HUES6 (cell line): Measurements from ENCODE around the gene CACNA2D3.

ENCODE experiments used
- H3K27ac ChIP-seq: 2 replicates; pipeline ENCODE4 v1.7.0; 2013; ENCODE audit warnings: low read depth, mild to moderate bottlenecking, low read length, inconsistent platforms
- H3K27me3 ChIP-seq: 2 replicates; pipeline ENCODE4 v1.6.1; 2013; ENCODE audit warnings: low read length; ENCODE audit not compliant: control insufficient read depth, insufficient read depth
- H3K36me3 ChIP-seq: 2 replicates; pipeline ENCODE4 v1.6.1; 2013; ENCODE audit warnings: low read length; ENCODE audit not compliant: control insufficient read depth, insufficient read depth
- H3K4me1 ChIP-seq: 2 replicates; pipeline ENCODE4 v1.6.1; 2013; ENCODE audit warnings: low read length; ENCODE audit not compliant: control insufficient read depth, insufficient read depth
- H3K4me3 ChIP-seq: 2 replicates; pipeline ENCODE4 v1.5.1; 2013; ENCODE audit warnings: low read depth, low read length
- H3K9ac ChIP-seq: one replicate; pipeline ENCODE4 v1.6.1; 2013; ENCODE audit warnings: mild to moderate bottlenecking, low read length
- H3K9me3 ChIP-seq: 2 replicates; pipeline ENCODE4 v1.6.1; 2013; ENCODE audit warnings: low read depth, low read length; ENCODE audit not compliant: control insufficient read depth, insufficient read depth

The CACNA2D3 gene

DNA sequence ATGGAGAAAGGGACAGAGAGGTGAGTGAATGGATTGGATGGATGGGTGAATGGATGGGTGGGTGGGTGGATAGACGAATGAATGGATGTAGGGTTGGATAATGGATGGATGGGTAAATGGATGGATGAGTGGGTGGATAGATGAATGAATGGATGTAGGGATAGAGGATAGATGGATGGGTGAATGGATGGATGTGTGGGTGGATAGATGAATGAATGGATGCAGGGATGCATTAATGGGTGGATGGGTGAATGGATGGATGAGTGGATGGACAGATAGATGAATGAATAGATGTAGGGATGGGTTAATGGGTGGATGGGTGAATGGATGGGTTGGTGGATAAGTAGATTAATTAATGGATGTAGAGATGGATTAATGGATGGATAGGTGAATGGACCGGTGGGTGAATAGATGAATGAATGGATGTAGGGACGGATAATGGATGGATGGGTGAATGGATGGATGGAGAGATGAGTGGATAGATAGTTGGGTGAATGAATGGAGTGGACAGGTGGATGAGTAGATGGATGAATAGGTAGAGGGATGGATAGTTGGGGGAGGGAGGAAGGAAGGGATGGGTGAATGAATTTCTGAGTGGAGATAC is 28.6 kb downstream of the CACNA2D3 start:
- Histone ChIP-seq H3K36me3 (no peaks in the 10 kb centered on the region), H3K9ac (no peak overlapping the region), H3K4me1 (peaks cover 6% of the 10 kb centered on the region; the same call in 1 of the 2 replicates), H3K4me3 (no peak overlapping the region), H3K9me3 (no peaks in the 10 kb centered on the region), H3K27me3 (no peaks in the 10 kb centered on the region), H3K27ac (no peak overlapping the region)

DNA sequence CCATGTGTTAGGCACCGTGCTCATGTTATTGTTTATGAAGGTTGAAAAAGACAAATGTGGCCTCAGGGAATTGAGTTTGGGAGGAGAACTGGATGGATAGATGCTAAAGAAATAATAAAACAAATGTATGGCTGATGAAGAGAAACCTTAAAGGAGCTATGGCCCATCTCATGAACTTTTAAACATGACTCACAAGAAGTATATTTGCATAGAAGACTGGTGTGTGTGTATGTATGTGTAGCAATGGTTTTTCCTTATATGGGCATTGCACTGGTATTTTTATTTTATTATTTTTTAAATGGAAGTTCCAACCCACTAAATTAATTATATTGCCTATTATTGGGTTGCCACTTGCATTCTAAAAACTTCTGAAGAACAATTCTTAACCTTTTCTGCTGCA is 31.1 kb downstream of the CACNA2D3 start:
- H3K27ac ChIP-seq: no peak overlapping the region
- no peaks in the 10 kb centered on the region for H3K27me3 ChIP-seq
- no peaks in the 10 kb centered on the region for H3K9me3 ChIP-seq
- H3K9ac ChIP-seq: no peak overlapping the region
- H3K36me3 ChIP-seq: no peaks in the 10 kb centered on the region
- no peak overlapping the region for H3K4me3 ChIP-seq
- H3K4me1 ChIP-seq: peaks cover 6% of the 10 kb centered on the region; the same call in 1 of the 2 replicates

DNA sequence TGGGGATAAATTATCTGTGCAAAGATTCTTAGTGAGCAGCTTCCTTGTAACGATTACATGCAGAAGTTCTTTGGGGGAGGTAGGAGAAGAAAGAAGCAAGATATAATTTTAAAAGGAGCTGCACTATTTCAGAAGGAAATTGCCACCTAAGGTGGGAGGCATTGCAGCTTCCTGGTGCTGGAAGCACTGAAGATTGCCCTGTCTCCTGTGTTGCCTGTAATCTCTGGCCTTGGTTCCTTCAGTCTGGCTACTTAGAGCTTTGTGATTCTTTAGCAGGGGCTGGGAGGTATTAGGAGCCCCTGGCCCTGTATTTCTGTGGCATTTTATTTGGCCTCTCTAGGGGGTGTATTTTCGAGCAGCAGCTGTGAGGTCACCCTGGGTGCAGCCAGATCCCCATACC is 35.5 kb downstream of the CACNA2D3 start:
- H3K36me3 ChIP-seq: no peaks in the 10 kb centered on the region
- H3K9ac ChIP-seq: no peak overlapping the region
- H3K27ac ChIP-seq: no peak overlapping the region
- H3K4me1 ChIP-seq: peaks cover 13% of the 10 kb centered on the region
- no peaks in the 10 kb centered on the region for H3K27me3 ChIP-seq
- H3K9me3 ChIP-seq: no peaks in the 10 kb centered on the region
- no peak overlapping the region for H3K4me3 ChIP-seq

DNA sequence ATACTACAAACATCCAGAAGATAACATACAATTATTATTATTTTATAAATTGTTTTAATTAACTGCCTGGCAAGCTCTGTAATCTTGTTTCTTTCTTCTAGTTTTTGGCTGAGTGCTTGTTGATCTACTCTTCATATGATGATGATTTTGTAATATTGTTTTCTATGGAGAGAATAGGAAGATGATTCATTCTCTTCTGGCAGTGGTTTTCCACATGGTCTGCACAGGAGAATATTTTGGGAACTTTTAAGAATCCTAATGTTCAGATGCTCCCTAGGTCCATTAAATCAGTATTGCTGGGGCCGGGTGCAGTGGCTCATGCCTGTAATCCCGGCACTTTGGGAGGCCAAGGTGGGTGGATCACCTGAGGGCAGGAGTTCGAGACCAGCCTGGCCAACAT is 37.6 kb downstream of the CACNA2D3 start:
- Histone ChIP-seq H3K9me3 (no peaks in the 10 kb centered on the region), H3K4me1 (peaks cover 13% of the 10 kb centered on the region), H3K27me3 (no peaks in the 10 kb centered on the region), H3K4me3 (no peak overlapping the region), H3K27ac (no peak overlapping the region), H3K9ac (no peak overlapping the region), H3K36me3 (no peaks in the 10 kb centered on the region)

DNA sequence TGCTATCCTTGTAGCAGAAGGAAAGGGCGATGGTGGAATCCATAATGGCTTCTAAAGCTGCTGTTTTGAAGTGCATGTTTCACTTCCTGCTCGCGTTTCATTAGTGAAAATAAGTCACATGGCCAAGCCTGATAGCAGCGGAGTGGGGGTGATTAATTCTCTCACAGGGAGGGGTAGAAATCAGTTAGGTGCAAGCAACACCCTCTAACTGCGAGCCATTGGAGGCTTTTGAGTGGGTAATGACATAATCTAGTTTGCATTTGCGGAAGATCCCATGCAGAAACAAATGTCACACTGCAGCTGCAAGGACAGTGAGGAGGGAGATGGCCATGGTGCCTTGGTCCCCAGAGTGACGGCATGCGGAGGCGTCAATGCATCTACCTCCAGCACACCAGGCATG is 41.1 kb downstream of the CACNA2D3 start:
- Histone ChIP-seq H3K27me3 (no peaks in the 10 kb centered on the region), H3K9me3 (no peaks in the 10 kb centered on the region), H3K27ac (no peak overlapping the region), H3K4me1 (peaks cover 11% of the 10 kb centered on the region), H3K36me3 (no peaks in the 10 kb centered on the region), H3K4me3 (no peak overlapping the region), H3K9ac (no peak overlapping the region)

DNA sequence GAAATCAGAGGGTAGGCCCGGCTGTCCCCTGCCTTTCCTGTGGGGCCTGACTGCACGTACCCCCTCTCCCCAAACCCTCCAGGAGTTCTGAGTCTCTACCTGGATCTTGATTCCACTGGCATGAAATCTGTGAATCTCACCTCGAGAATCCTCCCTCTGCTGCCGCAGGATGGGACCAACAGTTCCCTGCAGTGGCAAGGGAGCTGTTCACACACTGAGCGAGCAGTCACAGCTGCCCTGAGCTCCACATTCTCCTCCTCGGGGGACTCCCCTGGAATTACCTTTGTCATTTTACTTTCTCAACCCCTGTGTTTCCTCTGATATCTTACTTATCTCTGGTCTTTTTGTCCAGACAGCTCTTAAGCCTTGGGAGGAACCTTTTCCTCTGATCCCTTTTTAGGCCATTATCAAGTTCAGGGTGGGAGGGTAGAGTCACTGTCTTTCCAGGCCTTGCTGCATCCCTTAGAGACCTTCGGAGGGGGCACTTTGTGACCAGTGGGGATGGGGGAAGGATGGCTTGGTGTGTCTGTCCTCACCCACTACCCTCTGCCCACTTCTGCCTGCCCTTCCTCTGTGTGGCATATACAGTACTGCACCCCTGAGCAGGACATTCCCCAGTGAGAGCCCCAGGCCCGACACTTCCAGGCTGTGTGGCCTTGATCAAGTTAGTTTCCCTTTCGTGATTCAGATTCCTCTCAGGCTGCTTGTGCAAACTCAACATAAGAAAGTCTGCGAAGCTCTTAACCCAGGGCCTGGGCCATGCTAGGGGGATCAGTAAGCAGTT is 42.0 kb downstream of the CACNA2D3 start:
- Histone ChIP-seq H3K9ac (no peak overlapping the region), H3K27ac (no peak overlapping the region), H3K4me1 (peaks cover 14% of the 10 kb centered on the region), H3K27me3 (no peaks in the 10 kb centered on the region), H3K4me3 (no peak overlapping the region), H3K36me3 (no peaks in the 10 kb centered on the region), H3K9me3 (no peaks in the 10 kb centered on the region)

DNA sequence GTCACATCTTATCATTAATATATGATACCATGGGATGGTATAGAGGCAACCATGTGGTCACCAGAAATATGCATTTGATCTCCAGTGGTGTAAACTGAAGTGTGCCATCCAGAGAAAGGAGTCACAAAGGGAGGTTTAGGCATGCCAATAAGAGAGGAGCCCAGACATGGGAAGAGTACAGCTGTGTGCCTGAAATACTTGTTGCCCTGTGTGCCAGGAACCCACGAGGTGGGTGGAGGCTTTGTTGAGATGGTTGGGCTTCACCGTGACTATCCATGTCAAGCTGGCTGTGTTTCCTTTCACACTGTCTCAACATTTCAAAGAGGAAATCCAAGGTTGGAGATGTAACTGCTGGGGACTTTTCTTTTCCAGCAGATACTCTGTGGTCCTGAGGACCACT is 43.5 kb downstream of the CACNA2D3 start:
- peaks cover 14% of the 10 kb centered on the region for H3K4me1 ChIP-seq
- no peak overlapping the region for H3K9ac ChIP-seq
- H3K4me3 ChIP-seq: no peak overlapping the region
- H3K27me3 ChIP-seq: no peaks in the 10 kb centered on the region
- H3K36me3 ChIP-seq: no peaks in the 10 kb centered on the region
- H3K9me3 ChIP-seq: no peaks in the 10 kb centered on the region
- no peak overlapping the region for H3K27ac ChIP-seq

DNA sequence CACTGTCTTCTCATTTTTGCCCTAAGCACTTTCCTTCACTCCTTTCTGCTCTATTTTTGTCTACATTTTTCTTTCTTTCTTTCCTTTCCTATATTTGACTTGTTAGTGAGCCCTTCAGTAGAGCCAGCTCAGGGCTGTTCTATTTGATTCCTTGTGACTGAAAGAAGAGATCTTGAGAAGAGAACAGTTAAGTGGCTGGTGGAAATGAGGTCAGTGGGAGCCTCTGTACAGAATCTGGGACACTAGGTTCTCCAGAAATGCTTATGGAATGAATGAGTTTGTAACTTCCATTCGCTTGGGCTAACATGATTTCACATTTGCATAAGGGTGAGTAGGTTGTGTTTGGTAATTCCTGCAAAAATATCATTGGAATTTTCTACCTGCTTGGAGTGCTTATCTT is 45.6 kb downstream of the CACNA2D3 start:
- H3K36me3 ChIP-seq: no peaks in the 10 kb centered on the region
- H3K4me3 ChIP-seq: no peak overlapping the region
- no peaks in the 10 kb centered on the region for H3K9me3 ChIP-seq
- H3K4me1 ChIP-seq: peaks cover 10% of the 10 kb centered on the region; the same call in 1 of the 2 replicates
- H3K9ac ChIP-seq: no peak overlapping the region
- H3K27me3 ChIP-seq: no peaks in the 10 kb centered on the region
- H3K27ac ChIP-seq: no peak overlapping the region

DNA sequence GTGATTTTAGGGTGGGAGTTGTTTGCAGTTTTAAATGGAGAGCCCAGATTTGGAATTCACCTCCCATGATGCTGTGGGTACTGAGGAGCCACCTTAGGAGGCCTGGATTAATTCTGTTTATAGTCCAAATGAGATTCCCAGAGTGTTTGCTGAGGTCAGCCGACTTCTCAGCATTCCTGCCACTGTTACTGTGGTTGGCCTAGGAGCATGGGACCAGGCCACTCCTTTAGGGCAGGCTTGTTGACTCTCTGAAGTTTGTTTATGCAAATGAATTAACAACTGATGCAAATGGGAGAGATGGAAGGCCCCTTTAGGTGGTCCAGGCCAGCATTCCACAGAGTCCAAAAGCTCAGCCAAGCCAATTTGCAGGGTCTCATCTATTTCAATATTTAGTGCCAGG is 46.1 kb downstream of the CACNA2D3 start:
- peaks cover 10% of the 10 kb centered on the region; the same call in 1 of the 2 replicates for H3K4me1 ChIP-seq
- H3K9me3 ChIP-seq: no peaks in the 10 kb centered on the region
- H3K27ac ChIP-seq: no peak overlapping the region
- no peak overlapping the region for H3K4me3 ChIP-seq
- H3K9ac ChIP-seq: no peak overlapping the region
- no peaks in the 10 kb centered on the region for H3K27me3 ChIP-seq
- no peaks in the 10 kb centered on the region for H3K36me3 ChIP-seq

DNA sequence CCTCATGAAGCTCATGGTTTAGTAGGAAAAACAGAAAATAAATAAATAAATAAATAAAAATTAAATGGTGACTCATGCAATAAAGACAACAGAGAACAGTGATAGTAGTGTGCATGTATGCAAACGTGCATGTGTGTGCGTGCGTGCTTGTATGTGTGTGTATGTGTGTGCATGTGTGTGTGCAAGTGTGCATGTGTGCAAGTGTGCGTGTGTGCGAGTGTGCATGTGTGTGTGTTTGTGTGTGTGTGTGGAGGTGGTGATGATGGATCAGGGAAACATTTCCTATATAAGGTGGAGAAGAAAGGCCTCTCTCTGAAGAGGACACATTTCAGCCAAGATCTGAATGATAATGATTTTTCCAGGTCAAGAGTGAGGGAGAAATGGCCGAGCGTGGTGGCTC is 47.2 kb downstream of the CACNA2D3 start:
- Histone ChIP-seq H3K9ac (no peak overlapping the region), H3K4me1 (peaks cover 10% of the 10 kb centered on the region; the same call in 1 of the 2 replicates), H3K36me3 (no peaks in the 10 kb centered on the region), H3K4me3 (no peak overlapping the region), H3K9me3 (no peaks in the 10 kb centered on the region), H3K27ac (no peak overlapping the region), H3K27me3 (no peaks in the 10 kb centered on the region)

DNA sequence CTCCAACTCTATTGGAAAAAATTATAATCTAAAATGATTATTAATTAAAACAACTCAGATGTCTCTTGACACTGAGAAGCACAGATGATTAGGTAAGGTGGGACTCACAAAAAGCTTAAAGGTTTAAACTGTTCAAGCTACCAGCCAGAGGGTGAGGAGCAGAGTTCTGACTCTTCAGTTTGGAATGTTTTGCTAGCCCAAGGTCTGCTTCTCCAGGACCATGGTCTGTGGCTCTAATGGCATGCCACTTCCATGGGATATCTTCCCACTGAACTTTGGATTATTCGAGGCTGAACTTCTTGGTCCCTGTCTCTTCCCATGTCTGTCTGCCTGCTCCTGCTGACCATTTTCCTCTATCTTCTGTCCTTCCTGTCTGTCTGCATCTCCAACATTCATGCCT is 49.2 kb downstream of the CACNA2D3 start:
- H3K4me1 ChIP-seq: peaks cover 10% of the 10 kb centered on the region; the same call in 1 of the 2 replicates
- no peaks in the 10 kb centered on the region for H3K9me3 ChIP-seq
- no peaks in the 10 kb centered on the region for H3K27me3 ChIP-seq
- no peak overlapping the region for H3K9ac ChIP-seq
- no peak overlapping the region for H3K4me3 ChIP-seq
- no peaks in the 10 kb centered on the region for H3K36me3 ChIP-seq
- no peak overlapping the region for H3K27ac ChIP-seq
